Mucosa of stomach (tissue), 1 donor: ENCODE data around the gene S100A6.

Experiments used
- H3K27me3 ChIP-seq: one replicate; pipeline ENCODE4 v1.7.0; 2013; ENCODE audit warnings: mild to moderate bottlenecking, low read length; ENCODE audit not compliant: control insufficient read depth, insufficient read depth
- H3K36me3 ChIP-seq: one replicate; pipeline ENCODE4 v1.7.0; 2013; ENCODE audit warnings: low read length; ENCODE audit not compliant: control insufficient read depth, insufficient read depth
- H3K4me1 ChIP-seq: one replicate; pipeline ENCODE4 v1.7.0; 2013; ENCODE audit warnings: mild to moderate bottlenecking, low read length; ENCODE audit not compliant: control insufficient read depth, insufficient read depth
- H3K4me3 ChIP-seq: one replicate; pipeline ENCODE4 v1.7.0; 2013; ENCODE audit warnings: low read length
- H3K9ac ChIP-seq: one replicate; pipeline ENCODE4 v1.7.0; 2013; ENCODE audit warnings: mild to moderate bottlenecking, low read length, moderate library complexity
- H3K9me3 ChIP-seq: one replicate; pipeline ENCODE4 v1.7.0; 2013; ENCODE audit warnings: mild to moderate bottlenecking, low read length, moderate library complexity; ENCODE audit not compliant: control insufficient read depth
- donor health status: Pancreatic carcinoma.

The S100A6 gene

GRCh38 chr1:153495536-153495935, 40.3 kb downstream of the S100A6 start:
- H3K4me3 ChIP-seq = no peak overlapping the region
- no peaks in the 10 kb centered on the region for H3K36me3 ChIP-seq
- H3K9ac ChIP-seq = no peak overlapping the region
- peaks cover 6% of the 10 kb centered on the region for H3K4me1 ChIP-seq
- no peaks in the 10 kb centered on the region for H3K9me3 ChIP-seq
- H3K27me3 ChIP-seq = no peaks in the 10 kb centered on the region

GRCh38 chr1:153494976-153495535, 40.7 kb downstream of the S100A6 start:
- Histone ChIP-seq H3K4me3 (no peak overlapping the region), H3K9ac (no peak overlapping the region), H3K9me3 (no peaks in the 10 kb centered on the region), H3K4me1 (peaks cover 9% of the 10 kb centered on the region), H3K27me3 (no peaks in the 10 kb centered on the region), H3K36me3 (no peaks in the 10 kb centered on the region)

GRCh38 chr1:153493343-153493960, 42.3 kb downstream of the S100A6 start:
- peaks cover 11% of the 10 kb centered on the region for H3K4me1 ChIP-seq
- no peaks in the 10 kb centered on the region for H3K36me3 ChIP-seq
- H3K4me3 ChIP-seq = no peak overlapping the region
- H3K9ac ChIP-seq = no peak overlapping the region
- H3K9me3 ChIP-seq = no peaks in the 10 kb centered on the region
- no peaks in the 10 kb centered on the region for H3K27me3 ChIP-seq

- H3K4me3 ChIP-seq = no peak overlapping the region
- H3K9ac ChIP-seq = no peak overlapping the region
- no peaks in the 10 kb centered on the region for H3K9me3 ChIP-seq
- H3K36me3 ChIP-seq = no peaks in the 10 kb centered on the region
- no peaks in the 10 kb centered on the region for H3K27me3 ChIP-seq
- peaks cover 11% of the 10 kb centered on the region for H3K4me1 ChIP-seq
Observed at GRCh38 chr1:153490272-153491051, 45.3 kb downstream of the S100A6 start.

GRCh38 chr1:153488731-153489130, 47.1 kb downstream of the S100A6 start:
- no peak overlapping the region for H3K4me3 ChIP-seq
- no peak overlapping the region for H3K9ac ChIP-seq
- H3K36me3 ChIP-seq = no peaks in the 10 kb centered on the region
- H3K4me1 ChIP-seq = peaks cover 14% of the 10 kb centered on the region
- H3K27me3 ChIP-seq = peaks cover 3% of the 10 kb centered on the region
- no peaks in the 10 kb centered on the region for H3K9me3 ChIP-seq

GRCh38 chr1:153487707-153488106, 48.1 kb downstream of the S100A6 start:
- Histone ChIP-seq H3K4me1 (peaks cover 16% of the 10 kb centered on the region), H3K4me3 (no peak overlapping the region), H3K27me3 (peaks cover 3% of the 10 kb centered on the region), H3K36me3 (no peaks in the 10 kb centered on the region), H3K9me3 (no peaks in the 10 kb centered on the region), H3K9ac (no peak overlapping the region)

GRCh38 chr1:153485863-153486262, 49.9 kb downstream of the S100A6 start:
- Histone ChIP-seq H3K9ac (no peak overlapping the region), H3K27me3 (peaks cover 4% of the 10 kb centered on the region), H3K4me1 (peaks cover 11% of the 10 kb centered on the region), H3K36me3 (no peaks in the 10 kb centered on the region), H3K4me3 (no peak overlapping the region), H3K9me3 (no peaks in the 10 kb centered on the region)
